Skeletal muscle satellite cell (primary cell): ENCODE measurements around the gene TMEM200A.
A peak's percentile ranks its signal among the peaks of the same experiment; 100 is the strongest.

Experiments used
- H3K27me3 ChIP-seq: 2 replicates; pipeline ENCODE4 v1.7.0; 2013; ENCODE audit warnings: low read length; ENCODE audit not compliant: control insufficient read depth, insufficient read depth
- H3K36me3 ChIP-seq: 2 replicates; pipeline ENCODE4 v1.7.0; 2013; ENCODE audit warnings: mild to moderate bottlenecking, control low read depth, low read length; ENCODE audit not compliant: insufficient read depth
- H3K4me1 ChIP-seq: 2 replicates; pipeline ENCODE4 v1.7.0; 2013; ENCODE audit warnings: low read length; ENCODE audit not compliant: control insufficient read depth, insufficient read depth
- H3K4me2 ChIP-seq: 2 replicates; pipeline ENCODE4 v1.7.0; 2013; ENCODE audit warnings: mild to moderate bottlenecking, low read length
- H3K4me3 ChIP-seq: 2 replicates; pipeline ENCODE4 v1.7.0; 2013; ENCODE audit warnings: low read length
- H3K9ac ChIP-seq: 2 replicates; pipeline ENCODE4 v1.7.0; 2013; ENCODE audit warnings: mild to moderate bottlenecking, low read depth, low read length, moderate library complexity
- H3K9me3 ChIP-seq: replicated peaks from 2 replicates; pipeline ENCODE4 v1.7.0; 2013; ENCODE audit warnings: mild to moderate bottlenecking, control low read depth, low read length

TMEM200A gene

DNA sequence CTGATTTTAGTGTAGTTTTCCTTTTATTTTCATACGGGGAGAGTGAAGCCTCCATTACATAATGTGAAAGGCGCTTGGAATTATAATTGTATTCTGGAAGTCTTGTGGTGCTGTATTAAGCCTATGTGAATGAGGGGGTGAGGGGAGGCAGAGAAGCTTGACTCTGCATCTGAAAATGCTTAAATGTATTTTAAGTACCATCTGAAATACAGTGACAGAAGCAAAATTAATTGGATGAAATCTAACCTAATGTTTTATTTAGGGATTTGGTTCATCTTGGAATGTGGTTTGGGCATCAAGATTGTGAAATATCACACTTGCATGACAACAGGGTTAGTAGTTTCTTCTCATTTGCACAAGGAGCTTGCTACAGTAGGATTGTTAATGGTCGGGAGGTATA lies 41.2 kb downstream of the TMEM200A start:
- H3K36me3 ChIP-seq = no peaks in the 10 kb centered on the region
- H3K4me3 ChIP-seq = no peak overlapping the region
- no peaks in the 10 kb centered on the region for H3K9me3 ChIP-seq
- no peak overlapping the region for H3K9ac ChIP-seq
- no peaks in the 10 kb centered on the region for H3K27me3 ChIP-seq
- H3K4me1 ChIP-seq = peaks cover 24% of the 10 kb centered on the region
- H3K4me2 ChIP-seq = no peak overlapping the region

DNA sequence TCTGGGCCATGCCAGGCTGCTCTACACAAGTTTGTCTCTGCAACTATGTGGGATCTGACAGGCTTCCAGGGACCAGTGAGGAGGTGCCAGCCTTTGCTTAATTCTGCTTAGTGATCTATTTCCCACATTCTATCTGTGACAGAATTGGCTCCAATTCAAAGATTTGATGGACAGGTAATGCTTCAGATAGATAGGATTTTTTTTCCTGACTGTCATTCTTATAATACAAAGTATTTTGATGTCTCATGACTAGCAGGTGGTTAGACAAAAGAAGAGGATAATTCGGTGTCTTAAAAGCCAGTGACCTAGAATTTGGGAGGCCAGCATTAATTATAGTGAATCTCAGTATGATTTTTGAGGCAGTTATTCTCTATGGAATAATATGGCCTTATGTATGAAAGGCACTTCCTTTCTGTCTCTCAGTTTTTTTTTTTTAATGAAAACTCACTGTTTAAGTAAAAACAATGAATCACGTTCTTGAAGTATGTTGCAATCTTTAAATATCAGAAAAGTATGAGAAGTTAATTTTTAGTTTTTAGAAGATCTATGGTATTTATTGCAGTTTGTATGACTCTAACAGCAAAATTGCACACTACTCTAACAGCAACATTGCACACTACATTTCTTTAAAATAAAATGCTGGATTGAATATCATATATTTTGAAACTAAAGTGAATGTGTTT lies 43.7 kb downstream of the TMEM200A start:
- peaks cover 28% of the 10 kb centered on the region for H3K4me1 ChIP-seq
- H3K4me3 ChIP-seq = peak overlapping the region; percentile 15
- H3K9me3 ChIP-seq = no peaks in the 10 kb centered on the region
- H3K9ac ChIP-seq = no peak overlapping the region
- H3K36me3 ChIP-seq = no peaks in the 10 kb centered on the region
- H3K4me2 ChIP-seq = peak overlapping the region; percentile 41
- no peaks in the 10 kb centered on the region for H3K27me3 ChIP-seq

DNA sequence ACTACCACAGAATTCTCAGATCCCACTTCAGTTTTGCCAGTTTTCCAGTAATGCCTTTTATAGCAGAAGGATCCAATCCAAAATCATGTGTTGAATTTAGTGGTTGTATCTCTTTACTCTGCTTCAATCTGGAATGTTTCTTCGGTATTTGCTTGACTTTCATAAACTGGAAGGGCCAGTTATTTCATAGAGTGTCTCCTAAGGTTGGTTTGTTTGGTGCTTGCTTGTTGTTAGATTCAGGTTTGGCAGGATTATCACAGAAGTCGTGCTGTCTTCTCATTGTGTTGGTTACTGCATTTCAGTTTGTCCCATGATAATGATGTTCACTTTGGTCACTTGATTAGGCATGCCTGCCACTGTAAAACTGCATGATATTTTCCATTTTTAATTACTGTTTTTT lies 45.7 kb downstream of the TMEM200A start:
- no peak overlapping the region for H3K4me3 ChIP-seq
- no peak overlapping the region for H3K9ac ChIP-seq
- H3K4me2 ChIP-seq = no peak overlapping the region
- no peaks in the 10 kb centered on the region for H3K36me3 ChIP-seq
- peaks cover 32% of the 10 kb centered on the region for H3K4me1 ChIP-seq
- no peaks in the 10 kb centered on the region for H3K9me3 ChIP-seq
- H3K27me3 ChIP-seq = no peaks in the 10 kb centered on the region

DNA sequence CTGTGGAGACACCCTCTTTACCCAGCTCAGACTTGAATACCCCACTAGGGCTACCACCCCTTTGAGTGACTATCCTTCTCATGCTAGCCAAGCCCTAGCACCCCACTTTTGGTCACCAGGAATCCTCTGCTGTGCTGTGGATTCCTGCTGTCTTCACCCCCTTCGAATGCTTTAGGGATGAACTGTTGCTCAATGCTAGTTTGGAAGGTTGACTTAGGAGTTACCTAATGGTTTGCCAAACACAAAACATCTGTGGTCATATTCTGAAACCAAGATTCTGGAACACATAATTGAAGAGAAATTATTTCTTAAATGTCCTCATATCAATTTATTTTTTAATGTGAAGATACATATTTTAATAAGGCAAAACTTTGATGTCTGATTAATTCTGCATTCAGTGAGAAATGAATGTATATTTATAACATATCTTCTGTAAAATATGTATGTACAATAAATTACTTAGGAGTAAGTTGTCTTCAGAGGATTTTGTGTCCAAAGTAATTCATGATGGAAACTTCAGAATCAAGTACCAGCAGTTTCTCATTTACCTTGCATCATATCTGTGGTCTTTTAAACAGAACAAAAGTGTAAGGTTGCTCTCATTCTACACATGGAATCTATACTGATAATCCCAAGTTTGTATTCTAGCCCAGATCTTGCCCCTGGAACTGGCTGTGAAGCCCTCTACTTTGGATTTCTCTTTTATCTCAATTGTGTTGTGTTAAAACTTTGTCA lies 46.9 kb downstream of the TMEM200A start:
- Histone ChIP-seq H3K27me3 (no peaks in the 10 kb centered on the region), H3K36me3 (no peaks in the 10 kb centered on the region), H3K9ac (no peak overlapping the region), H3K9me3 (no peaks in the 10 kb centered on the region), H3K4me3 (no peak overlapping the region), H3K4me2 (no peak overlapping the region), H3K4me1 (peaks cover 31% of the 10 kb centered on the region)

DNA sequence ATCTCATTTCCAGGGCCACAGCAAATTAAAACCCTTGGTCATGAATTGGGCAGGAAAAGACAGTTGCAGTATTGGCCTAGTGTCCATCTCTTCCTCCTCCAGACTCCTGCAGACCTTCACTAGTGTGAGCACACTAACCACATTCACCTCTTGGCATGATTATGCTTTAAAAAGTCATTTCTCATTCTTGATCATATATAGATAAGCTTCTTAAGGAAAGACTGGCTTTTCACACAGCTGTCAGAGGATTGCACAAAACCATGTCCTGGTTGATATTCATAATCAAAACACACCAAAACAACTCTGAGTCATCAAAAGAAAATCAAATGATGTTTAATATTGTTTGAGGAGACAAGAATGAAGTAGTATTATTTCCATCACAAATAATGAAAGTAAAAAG lies 52.1 kb downstream of the TMEM200A start:
- Histone ChIP-seq H3K9me3 (no peaks in the 10 kb centered on the region), H3K4me3 (no peak overlapping the region), H3K4me1 (peaks cover 33% of the 10 kb centered on the region), H3K36me3 (no peaks in the 10 kb centered on the region), H3K4me2 (peak overlapping the region; percentile 52), H3K27me3 (no peaks in the 10 kb centered on the region), H3K9ac (no peak overlapping the region)

DNA sequence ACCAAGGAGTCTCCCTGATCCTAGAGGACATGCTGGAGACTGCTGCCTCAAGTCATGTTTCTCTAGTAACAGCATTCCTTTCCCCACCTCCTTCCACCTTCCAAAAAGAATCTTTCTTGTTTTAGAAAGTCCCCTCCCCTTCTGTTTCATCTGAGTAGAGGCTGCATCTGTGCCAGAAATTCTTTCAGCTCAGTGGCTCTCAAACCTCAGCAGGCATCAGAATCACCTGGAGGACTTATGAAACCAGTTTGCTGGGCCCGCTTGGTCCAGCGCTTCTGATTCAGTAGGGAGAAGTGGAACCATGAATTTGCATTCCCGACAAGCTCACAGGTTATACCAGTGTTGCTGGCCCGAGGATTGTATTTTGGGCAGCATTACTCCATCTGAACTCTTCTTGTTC lies 55.1 kb downstream of the TMEM200A start:
- Histone ChIP-seq H3K9ac (no peak overlapping the region), H3K27me3 (no peaks in the 10 kb centered on the region), H3K4me2 (peak overlapping the region; percentile 0), H3K36me3 (no peaks in the 10 kb centered on the region), H3K9me3 (no peaks in the 10 kb centered on the region), H3K4me3 (no peak overlapping the region), H3K4me1 (peaks cover 39% of the 10 kb centered on the region)

DNA sequence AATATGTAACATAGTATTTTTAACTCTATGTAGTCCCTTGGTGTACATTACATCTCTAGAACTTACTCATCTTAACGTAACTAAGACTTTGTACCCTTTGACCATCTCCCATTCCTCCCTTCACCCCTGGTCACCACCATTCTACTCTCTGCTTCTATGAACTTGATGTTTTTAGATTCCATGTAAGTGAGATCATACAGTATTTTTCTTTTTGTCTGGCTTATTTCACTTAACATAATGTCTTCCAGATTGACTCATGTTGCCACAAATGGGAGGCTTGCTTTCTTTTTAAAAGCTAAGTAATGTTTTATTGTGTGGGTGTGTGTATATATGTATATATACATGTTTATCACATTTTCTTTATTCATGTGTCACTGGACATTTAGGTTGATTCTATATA lies 55.8 kb downstream of the TMEM200A start:
- Histone ChIP-seq H3K4me2 (peak overlapping the region; percentile 28), H3K36me3 (no peaks in the 10 kb centered on the region), H3K4me1 (peaks cover 41% of the 10 kb centered on the region), H3K9ac (no peak overlapping the region), H3K27me3 (no peaks in the 10 kb centered on the region), H3K9me3 (no peaks in the 10 kb centered on the region), H3K4me3 (no peak overlapping the region)

DNA sequence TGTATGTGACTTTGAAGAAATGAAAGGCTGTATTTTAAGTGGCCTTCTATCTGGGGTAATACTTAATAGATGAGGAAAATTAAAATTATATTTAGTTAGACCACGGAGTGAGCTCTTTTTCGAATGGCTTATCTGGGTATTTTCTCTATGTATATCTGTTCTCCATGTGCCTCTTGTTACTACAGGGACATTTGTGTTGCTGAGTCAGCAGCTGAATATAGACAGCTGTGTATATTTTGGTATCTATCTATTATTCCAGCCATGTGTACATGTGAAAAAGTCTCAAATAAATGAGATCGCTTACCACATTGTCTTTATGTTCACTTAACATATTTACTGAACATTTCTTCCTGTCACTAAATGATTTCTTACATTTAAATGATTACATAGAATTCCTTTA lies 57.2 kb downstream of the TMEM200A start:
- H3K4me3 ChIP-seq = no peak overlapping the region
- H3K4me2 ChIP-seq = no peak overlapping the region

DNA sequence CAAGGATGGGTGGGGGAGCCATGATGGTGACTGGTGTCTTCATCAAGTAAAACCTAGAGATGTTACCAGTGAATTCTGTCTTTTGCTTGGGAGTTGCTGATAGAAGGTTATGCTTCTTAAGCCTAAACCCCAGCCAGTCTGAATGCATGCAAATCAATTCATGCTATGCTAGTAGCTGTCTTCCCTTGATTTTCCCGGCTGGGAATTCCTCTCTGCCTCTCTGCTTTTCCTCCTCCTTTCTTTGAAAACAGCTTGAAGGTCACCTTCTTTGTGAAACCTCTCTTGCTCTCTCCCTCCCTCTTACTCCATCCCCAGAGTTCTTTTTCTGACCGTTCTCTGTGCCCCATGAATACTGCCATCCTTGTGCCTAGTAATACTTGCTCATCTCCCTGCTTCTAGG lies 58.9 kb downstream of the TMEM200A start:
- H3K4me2 ChIP-seq = no peak overlapping the region
- H3K27me3 ChIP-seq = no peaks in the 10 kb centered on the region
- no peak overlapping the region for H3K4me3 ChIP-seq
- H3K9ac ChIP-seq = no peak overlapping the region
- peaks cover 33% of the 10 kb centered on the region for H3K4me1 ChIP-seq
- H3K36me3 ChIP-seq = no peaks in the 10 kb centered on the region
- no peaks in the 10 kb centered on the region for H3K9me3 ChIP-seq

More for the DNA sequence above, 57.2 kb downstream of the TMEM200A start:
- H3K9ac ChIP-seq = no peak overlapping the region
- H3K36me3 ChIP-seq = no peaks in the 10 kb centered on the region
- peaks cover 38% of the 10 kb centered on the region for H3K4me1 ChIP-seq
- H3K27me3 ChIP-seq = no peaks in the 10 kb centered on the region
- no peaks in the 10 kb centered on the region for H3K9me3 ChIP-seq

DNA sequence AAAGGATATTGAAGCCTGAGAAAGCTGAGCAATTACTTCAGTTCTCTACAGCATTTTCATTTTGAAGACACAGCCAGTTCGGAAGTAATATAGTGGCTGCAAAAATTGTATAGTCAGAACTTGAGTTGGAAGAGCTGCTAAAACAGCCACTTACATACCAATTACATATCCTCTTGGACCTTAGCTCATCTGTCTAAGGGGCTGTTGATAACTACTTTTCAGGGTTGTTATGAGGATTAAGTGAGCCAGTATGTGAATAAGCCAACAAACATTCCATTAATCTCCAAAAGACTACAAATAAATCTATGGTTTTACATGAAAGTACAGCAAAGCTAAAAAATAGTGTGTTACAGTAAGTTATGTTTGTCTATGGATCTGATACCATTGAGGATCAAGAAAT lies 59.7 kb downstream of the TMEM200A start:
- Histone ChIP-seq H3K36me3 (no peaks in the 10 kb centered on the region), H3K9me3 (no peaks in the 10 kb centered on the region), H3K27me3 (no peaks in the 10 kb centered on the region), H3K4me2 (peak overlapping the region; percentile 56), H3K4me1 (peaks cover 33% of the 10 kb centered on the region), H3K4me3 (no peak overlapping the region), H3K9ac (no peak overlapping the region)

DNA sequence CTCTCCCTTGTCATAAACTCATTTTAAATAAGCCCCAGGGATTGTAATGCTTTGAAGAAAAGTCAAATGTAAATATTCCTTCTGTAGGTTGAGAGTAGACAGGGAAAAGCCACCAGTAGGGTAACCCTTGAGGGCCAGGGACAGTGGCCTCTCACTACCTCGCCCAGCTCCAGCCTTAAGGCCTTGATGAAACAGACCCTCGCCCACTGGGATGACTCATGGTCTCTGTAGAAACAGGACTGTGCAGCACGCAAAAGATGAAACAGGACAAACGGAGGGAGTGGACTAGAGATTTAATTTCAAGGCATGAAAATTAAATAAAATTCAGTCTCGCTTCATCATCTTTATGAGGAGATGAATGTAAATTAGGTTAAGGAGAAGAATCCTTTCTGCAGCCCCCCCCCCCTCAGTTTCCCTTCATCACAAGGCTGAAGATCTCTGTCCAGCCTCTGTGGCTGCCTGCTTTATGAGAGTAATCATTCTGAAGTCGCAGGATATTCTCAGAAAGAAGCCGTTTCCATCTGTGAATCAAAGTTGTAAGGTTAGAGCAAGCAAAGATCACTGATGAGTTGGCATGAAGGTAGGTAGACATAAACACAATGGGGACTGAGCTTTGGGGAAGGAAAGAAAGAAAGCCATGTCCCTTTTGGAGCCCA lies 60.4 kb downstream of the TMEM200A start:
- H3K4me3 ChIP-seq = no peak overlapping the region
- H3K4me2 ChIP-seq = peak overlapping the region; percentile 56
- H3K9me3 ChIP-seq = no peaks in the 10 kb centered on the region
- H3K36me3 ChIP-seq = no peaks in the 10 kb centered on the region
- peaks cover 27% of the 10 kb centered on the region for H3K4me1 ChIP-seq
- no peaks in the 10 kb centered on the region for H3K27me3 ChIP-seq
- no peak overlapping the region for H3K9ac ChIP-seq
